Breast epithelium (tissue), 3 donors: ENCODE results near the gene LSS.

Experiments
- POLR2A ChIP-seq: fragments of 450-650 bp; IDR thresholded peaks from one replicate; pipeline ENCODE4 v1.6.1; 2016; ENCODE audit warnings: antibody characterized with exemption, mild to moderate bottlenecking, moderate library complexity
- POLR2AphosphoS5 ChIP-seq, 3 donors: sonication (generic); formaldehyde crosslinking; IDR thresholded peaks; one replicate each; pipeline ENCODE4 v1.6.1; 2017; ENCODE audit warnings: antibody characterized with exemption in 3 of 3
- TF ChIP-seq, protein P1 (sequence below), 3 donors: fragments of 450-650 bp; IDR thresholded peaks; one replicate each; pipeline ENCODE4 v1.5.1; 2016 to 2017; ENCODE audit warnings: antibody characterized with exemption in 3 of 3, mild to moderate bottlenecking in 3 of 3, moderate library complexity in 3 of 3

DNA sequence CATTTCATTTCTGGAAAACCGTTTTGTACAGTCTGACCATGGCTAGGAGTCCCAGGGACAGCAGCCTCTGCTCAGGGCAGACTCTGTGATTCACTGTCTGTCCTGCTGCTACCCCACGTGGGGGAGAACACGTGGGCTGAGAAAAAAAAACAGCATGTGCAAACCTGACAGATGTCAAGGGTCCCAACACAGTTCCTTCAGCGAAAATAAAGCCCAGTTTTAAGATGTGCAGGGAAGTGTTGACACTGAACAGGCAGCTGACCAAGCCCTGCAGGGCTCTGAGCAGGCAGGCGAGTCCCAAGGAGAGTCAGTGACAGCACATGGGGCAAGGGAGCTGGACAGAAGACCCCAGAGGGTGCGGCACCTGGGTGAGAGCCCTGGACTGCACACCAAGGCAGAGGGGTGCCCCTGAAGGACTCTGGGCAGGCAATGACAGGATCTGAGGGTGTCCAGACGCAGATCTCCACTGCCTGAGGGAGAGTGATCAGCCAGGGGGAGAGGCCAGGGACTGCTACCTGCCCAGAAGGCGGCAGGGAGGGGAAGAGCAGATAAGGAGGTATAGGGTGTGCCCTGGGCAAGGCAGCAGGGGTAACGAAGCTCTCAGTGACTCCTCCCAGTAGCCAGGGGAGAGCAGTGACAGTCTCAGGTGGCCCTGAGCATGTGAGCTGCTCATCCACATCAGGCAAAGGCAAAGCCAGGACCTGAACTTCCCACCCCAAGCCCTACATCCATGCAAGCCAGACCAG lies 39.2 kb downstream of the LSS start:
- TF ChIP-seq, protein P1, sequence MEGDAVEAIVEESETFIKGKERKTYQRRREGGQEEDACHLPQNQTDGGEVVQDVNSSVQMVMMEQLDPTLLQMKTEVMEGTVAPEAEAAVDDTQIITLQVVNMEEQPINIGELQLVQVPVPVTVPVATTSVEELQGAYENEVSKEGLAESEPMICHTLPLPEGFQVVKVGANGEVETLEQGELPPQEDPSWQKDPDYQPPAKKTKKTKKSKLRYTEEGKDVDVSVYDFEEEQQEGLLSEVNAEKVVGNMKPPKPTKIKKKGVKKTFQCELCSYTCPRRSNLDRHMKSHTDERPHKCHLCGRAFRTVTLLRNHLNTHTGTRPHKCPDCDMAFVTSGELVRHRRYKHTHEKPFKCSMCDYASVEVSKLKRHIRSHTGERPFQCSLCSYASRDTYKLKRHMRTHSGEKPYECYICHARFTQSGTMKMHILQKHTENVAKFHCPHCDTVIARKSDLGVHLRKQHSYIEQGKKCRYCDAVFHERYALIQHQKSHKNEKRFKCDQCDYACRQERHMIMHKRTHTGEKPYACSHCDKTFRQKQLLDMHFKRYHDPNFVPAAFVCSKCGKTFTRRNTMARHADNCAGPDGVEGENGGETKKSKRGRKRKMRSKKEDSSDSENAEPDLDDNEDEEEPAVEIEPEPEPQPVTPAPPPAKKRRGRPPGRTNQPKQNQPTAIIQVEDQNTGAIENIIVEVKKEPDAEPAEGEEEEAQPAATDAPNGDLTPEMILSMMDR (IDR thresholded peaks at IDR 0.05): no peak
- TF ChIP-seq POLR2AphosphoS5 (IDR thresholded peaks at IDR 0.05): no peak
- TF ChIP-seq POLR2A: no peak
